A673 (cell line): Measurements from ENCODE around the gene ANKRD66. TPM values are rescaled to one million over a fixed set of nuclear protein-coding genes. Genes with fewer than 3 reads are reported as not detected.

Source experiments
- BruUV-seq: library from RNA; stranded (reverse); fragments of 400-500 nt; replicated peaks from 2 replicates; lab custom pipeline; 2021; lab: Mats Ljungman, UMichigan
- CTCF ChIA-PET: fragments of 300-600 bp; sonication (Branson Sonifier 250); formaldehyde crosslinking; loops from one replicate; lab custom pipeline; 2022; ENCODE audit warnings: antibody characterized with exemption; lab: Charles Lee
- POLR2A ChIA-PET: fragments of 300-600 bp; sonication (Branson Sonifier 250); formaldehyde crosslinking; loops from one replicate; lab custom pipeline; 2022; ENCODE audit warnings: antibody characterized with exemption; ENCODE audit not compliant: low non-redundant PET; lab: Charles Lee
- DNase-seq: peaks from one replicate; pipeline ENCODE4 v3.0.0-alpha.2; 2015; ENCODE audit warnings: low spot score
- H3K27ac ChIP-seq: fragments of 200-600 bp; sonication (generic); 2 replicates; pipeline ENCODE4 v1.5.1; 2016; ENCODE audit warnings: mixed run types, low read depth, mild to moderate bottlenecking, mixed read lengths, antibody characterized with exemption, low read length; ENCODE audit not compliant: poor library complexity, severe bottlenecking
- H3K27me3 ChIP-seq: fragments of 200-600 bp; sonication (generic); replicated peaks from 2 replicates; pipeline ENCODE4 v1.6.1; 2017; ENCODE audit warnings: mixed run types, low read depth, mild to moderate bottlenecking, mixed read lengths, antibody characterized with exemption, low read length; ENCODE audit not compliant: insufficient read depth, poor library complexity
- H3K36me3 ChIP-seq: fragments of 200-600 bp; sonication (generic); 2 replicates; pipeline ENCODE4 v1.6.1; 2016; ENCODE audit warnings: mixed run types, mild to moderate bottlenecking, mixed read lengths, antibody characterized with exemption, low read length; ENCODE audit not compliant: insufficient read depth, poor library complexity, severe bottlenecking
- H3K4me1 ChIP-seq: fragments of 200-600 bp; sonication (generic); 2 replicates; pipeline ENCODE4 v1.6.1; 2017; ENCODE audit warnings: mixed run types, mild to moderate bottlenecking, mixed read lengths, antibody characterized with exemption, low read length; ENCODE audit not compliant: insufficient read depth, poor library complexity, severe bottlenecking
- H3K4me3 ChIP-seq: fragments of 200-600 bp; sonication (generic); 2 replicates; pipeline ENCODE4 v1.5.1; 2016; ENCODE audit warnings: low read depth, mixed run types, mild to moderate bottlenecking, mixed read lengths, low read length; ENCODE audit not compliant: poor library complexity, severe bottlenecking
- H3K9me3 ChIP-seq: fragments of 200-600 bp; sonication (generic); 2 replicates; pipeline ENCODE4 v1.6.1; 2016; ENCODE audit warnings: mixed run types, low read depth, mild to moderate bottlenecking, mixed read lengths, antibody characterized with exemption, low read length; ENCODE audit not compliant: poor library complexity, severe bottlenecking
- EZH2 ChIP-seq: fragments of 200-600 bp; sonication (generic); IDR thresholded peaks from 2 replicates; pipeline ENCODE4 v1.6.1; 2017; ENCODE audit warnings: borderline replicate concordance, low read depth, mild to moderate bottlenecking, mixed read lengths, antibody characterized with exemption, low read length; ENCODE audit not compliant: poor library complexity, severe bottlenecking
- intact Hi-C: fragments of 100-400 bp; cut with micrococcal nuclease; formaldehyde crosslinking; loops from one replicate; pipeline ENCODE4 v1.10.0; 2022; ENCODE audit not compliant: unreplicated experiment
- total RNA-seq: library from RNA; stranded (reverse); gene quantifications from 2 replicates; pipeline ENCODE4 v1.2.3, GENCODE V29; 2021
- TF ChIP-seq, protein P1 (sequence below): fragments of 300-800, 200-600 bp; sonication (generic); conservative IDR thresholded peaks from 2 replicates; pipeline ENCODE4 v1.5.1; 2017; ENCODE audit warnings: low read depth, mild to moderate bottlenecking, antibody characterized with exemption, low read length, moderate library complexity, mixed read lengths

The ANKRD66 gene
- total RNA-seq, 1 experiment from 2014 or later: not detected

DNA sequence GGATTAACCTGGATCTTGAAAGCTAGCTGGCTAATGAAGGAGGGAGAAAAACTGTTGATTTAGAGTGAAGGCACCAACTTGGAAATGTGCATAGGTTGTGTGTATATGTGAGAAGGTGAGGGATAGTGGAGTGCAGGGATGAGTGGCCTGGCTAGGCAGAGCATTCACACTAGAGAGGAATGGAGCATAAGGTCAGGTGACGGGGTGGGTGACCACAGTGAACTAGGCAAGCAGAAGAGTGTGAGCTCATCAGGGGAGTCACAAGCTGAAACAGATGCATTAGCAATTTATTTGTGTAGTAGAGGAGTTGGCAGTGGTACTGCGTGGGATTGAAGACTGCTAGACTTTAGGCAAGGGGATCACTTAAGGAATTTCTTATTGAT lies 10.5 kb downstream of the ANKRD66 start:
- no peak for TF ChIP-seq EZH2
- TF ChIP-seq, protein P1, sequence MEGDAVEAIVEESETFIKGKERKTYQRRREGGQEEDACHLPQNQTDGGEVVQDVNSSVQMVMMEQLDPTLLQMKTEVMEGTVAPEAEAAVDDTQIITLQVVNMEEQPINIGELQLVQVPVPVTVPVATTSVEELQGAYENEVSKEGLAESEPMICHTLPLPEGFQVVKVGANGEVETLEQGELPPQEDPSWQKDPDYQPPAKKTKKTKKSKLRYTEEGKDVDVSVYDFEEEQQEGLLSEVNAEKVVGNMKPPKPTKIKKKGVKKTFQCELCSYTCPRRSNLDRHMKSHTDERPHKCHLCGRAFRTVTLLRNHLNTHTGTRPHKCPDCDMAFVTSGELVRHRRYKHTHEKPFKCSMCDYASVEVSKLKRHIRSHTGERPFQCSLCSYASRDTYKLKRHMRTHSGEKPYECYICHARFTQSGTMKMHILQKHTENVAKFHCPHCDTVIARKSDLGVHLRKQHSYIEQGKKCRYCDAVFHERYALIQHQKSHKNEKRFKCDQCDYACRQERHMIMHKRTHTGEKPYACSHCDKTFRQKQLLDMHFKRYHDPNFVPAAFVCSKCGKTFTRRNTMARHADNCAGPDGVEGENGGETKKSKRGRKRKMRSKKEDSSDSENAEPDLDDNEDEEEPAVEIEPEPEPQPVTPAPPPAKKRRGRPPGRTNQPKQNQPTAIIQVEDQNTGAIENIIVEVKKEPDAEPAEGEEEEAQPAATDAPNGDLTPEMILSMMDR: no peak
- ChIA-PET POLR2A (no interaction called here), CTCF (no interaction called here)
- Histone ChIP-seq H3K27me3 (peaks cover 20% of the 10 kb centered on the region), H3K9me3 (no peaks in the 10 kb centered on the region), H3K4me1 (no peaks in the 10 kb centered on the region), H3K36me3 (no peaks in the 10 kb centered on the region), H3K4me3 (no peak overlapping the region), H3K27ac (no peak overlapping the region)
- BruUV-seq: no TSS peak
- no peak for DNase-seq
- intact Hi-C loops: no loop called here

DNA sequence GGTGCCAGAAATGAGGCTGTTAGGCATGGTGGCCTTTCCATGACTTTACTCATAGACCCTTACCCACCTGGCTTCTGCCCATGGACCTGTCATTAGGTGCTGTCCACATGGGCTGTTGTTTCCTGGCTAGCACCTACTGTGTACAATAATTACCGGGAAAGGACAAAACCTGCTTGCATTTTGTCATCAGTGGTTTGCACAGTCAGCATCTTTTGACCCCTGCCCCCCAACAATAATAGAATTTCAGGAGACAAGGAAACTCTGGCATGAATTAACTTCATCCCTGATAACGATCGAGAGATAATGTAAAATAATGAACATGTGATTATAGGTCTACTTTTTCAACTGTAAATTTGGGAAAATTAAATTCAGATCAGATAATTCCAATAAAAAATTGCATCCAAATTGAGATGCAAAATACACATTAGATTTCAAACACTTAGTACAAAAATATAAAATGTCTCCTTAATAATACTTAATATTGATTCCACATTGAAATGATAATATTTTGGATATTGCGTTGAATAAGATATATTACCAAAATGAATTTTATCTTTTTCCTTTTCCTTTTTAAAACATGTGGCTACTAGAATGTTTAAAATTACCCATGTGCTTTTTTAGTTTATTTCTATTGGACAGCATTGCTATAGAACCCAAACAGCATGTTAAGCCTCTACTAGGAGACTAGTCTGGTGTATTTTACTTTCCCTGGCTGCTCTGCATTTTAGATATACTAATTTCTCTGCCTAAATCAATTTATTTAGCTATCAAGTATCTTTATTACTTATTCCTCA lies 12.4 kb downstream of the ANKRD66 start:
- Histone ChIP-seq H3K4me3 (no peak overlapping the region), H3K9me3 (no peaks in the 10 kb centered on the region), H3K36me3 (no peaks in the 10 kb centered on the region), H3K27me3 (peaks cover 10% of the 10 kb centered on the region), H3K27ac (no peak overlapping the region), H3K4me1 (no peaks in the 10 kb centered on the region)
- POLR2A ChIA-PET: no interaction called here
- TF ChIP-seq EZH2: no peak
- TF ChIP-seq, protein P1: no peak
- CTCF ChIA-PET: no interaction called here
- intact Hi-C loops: no loop called here
- no peak for DNase-seq
- BruUV-seq: no TSS peak

DNA sequence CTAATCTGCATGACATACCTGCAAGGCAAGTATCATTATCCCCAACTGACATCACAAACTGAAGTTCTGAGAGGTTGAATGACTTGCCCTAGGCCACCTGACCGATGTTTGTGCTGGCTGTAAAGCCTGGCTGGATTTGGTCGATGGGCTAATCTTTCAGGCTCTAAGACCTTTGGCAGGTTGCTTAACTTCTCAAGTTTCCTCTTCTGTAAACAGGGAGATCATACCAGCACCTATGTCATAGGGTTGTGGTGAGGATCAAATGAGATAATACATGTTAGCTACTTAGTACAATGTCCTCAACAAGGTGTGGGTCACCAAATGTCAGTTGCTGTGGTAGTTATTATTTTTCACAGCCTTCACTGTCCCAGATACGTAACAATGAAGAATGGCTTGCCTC lies 14.2 kb downstream of the ANKRD66 start:
- no peak overlapping the region for H3K4me3 ChIP-seq
- no peak for DNase-seq
- H3K27ac ChIP-seq: no peak overlapping the region
- no peaks in the 10 kb centered on the region for H3K27me3 ChIP-seq
- CTCF ChIA-PET: no interaction called here
- no peak for TF ChIP-seq EZH2
- TF ChIP-seq, protein P1: no peak
- intact Hi-C loops: no loop called here
- H3K9me3 ChIP-seq: no peaks in the 10 kb centered on the region
- no peaks in the 10 kb centered on the region for H3K4me1 ChIP-seq
- POLR2A ChIA-PET: no interaction called here
- H3K36me3 ChIP-seq: no peaks in the 10 kb centered on the region
- no TSS peak for BruUV-seq
